ENCODE measurements around the gene NDUFA8. TPM values are rescaled to one million over a fixed set of nuclear protein-coding genes. Genes with fewer than 3 reads are reported as not detected.

NDUFA8 gene
- total RNA-seq, 1 donor from 2014 or later = 46.1 TPM

- peak; percentile 98 for TF ChIP-seq CTCF (IDR thresholded peaks at IDR 0.05; ENCODE audit: partially characterized antibody, unreplicated experiment)
- Mint-ChIP-seq H3K9me3 (ENCODE audit: unreplicated experiment) (peaks cover 2% of the 10 kb centered on the region), H3K36me3 (ENCODE audit: unreplicated experiment) (peaks cover 6% of the 10 kb centered on the region), H3K27ac (ENCODE audit: unreplicated experiment) (no peak overlapping the region), H3K4me3 (ENCODE audit: unreplicated experiment) (no peak overlapping the region), H3K27me3 (ENCODE audit: unreplicated experiment) (peaks cover 9% of the 10 kb centered on the region), H3K4me1 (ENCODE audit: low read depth, unreplicated experiment) (no peaks in the 10 kb centered on the region)
- peak; percentile 87 for DNase-seq
Measured at GRCh38 chr9:122099271-122099869, 60.2 kb downstream of the NDUFA8 start.

- no peak for DNase-seq
- no peaks in the 10 kb centered on the region for H3K9me3 Mint-ChIP-seq (ENCODE audit: unreplicated experiment)
- TF ChIP-seq CTCF (IDR thresholded peaks at IDR 0.05; ENCODE audit: partially characterized antibody, unreplicated experiment) = no peak
- H3K36me3 Mint-ChIP-seq (ENCODE audit: unreplicated experiment) = no peaks in the 10 kb centered on the region
- H3K27ac Mint-ChIP-seq (ENCODE audit: unreplicated experiment) = no peak overlapping the region
- H3K4me1 Mint-ChIP-seq (ENCODE audit: low read depth, unreplicated experiment) = no peaks in the 10 kb centered on the region
- H3K4me3 Mint-ChIP-seq (ENCODE audit: unreplicated experiment) = no peak overlapping the region
- H3K27me3 Mint-ChIP-seq (ENCODE audit: unreplicated experiment) = peaks cover 5% of the 10 kb centered on the region
Measured at GRCh38 chr9:122097679-122098315, 61.8 kb downstream of the NDUFA8 start.

GRCh38 chr9:122096620-122097415, 62.8 kb downstream of the NDUFA8 start:
- no peaks in the 10 kb centered on the region for H3K36me3 Mint-ChIP-seq (ENCODE audit: unreplicated experiment)
- H3K27ac Mint-ChIP-seq (ENCODE audit: unreplicated experiment) = no peak overlapping the region
- DNase-seq = no peak
- no peak for TF ChIP-seq CTCF (IDR thresholded peaks at IDR 0.05; ENCODE audit: partially characterized antibody, unreplicated experiment)
- H3K4me3 Mint-ChIP-seq (ENCODE audit: unreplicated experiment) = no peak overlapping the region
- H3K27me3 Mint-ChIP-seq (ENCODE audit: unreplicated experiment) = peaks cover 7% of the 10 kb centered on the region
- H3K9me3 Mint-ChIP-seq (ENCODE audit: unreplicated experiment) = peaks cover 5% of the 10 kb centered on the region
- H3K4me1 Mint-ChIP-seq (ENCODE audit: low read depth, unreplicated experiment) = peaks cover 4% of the 10 kb centered on the region

DNA sequence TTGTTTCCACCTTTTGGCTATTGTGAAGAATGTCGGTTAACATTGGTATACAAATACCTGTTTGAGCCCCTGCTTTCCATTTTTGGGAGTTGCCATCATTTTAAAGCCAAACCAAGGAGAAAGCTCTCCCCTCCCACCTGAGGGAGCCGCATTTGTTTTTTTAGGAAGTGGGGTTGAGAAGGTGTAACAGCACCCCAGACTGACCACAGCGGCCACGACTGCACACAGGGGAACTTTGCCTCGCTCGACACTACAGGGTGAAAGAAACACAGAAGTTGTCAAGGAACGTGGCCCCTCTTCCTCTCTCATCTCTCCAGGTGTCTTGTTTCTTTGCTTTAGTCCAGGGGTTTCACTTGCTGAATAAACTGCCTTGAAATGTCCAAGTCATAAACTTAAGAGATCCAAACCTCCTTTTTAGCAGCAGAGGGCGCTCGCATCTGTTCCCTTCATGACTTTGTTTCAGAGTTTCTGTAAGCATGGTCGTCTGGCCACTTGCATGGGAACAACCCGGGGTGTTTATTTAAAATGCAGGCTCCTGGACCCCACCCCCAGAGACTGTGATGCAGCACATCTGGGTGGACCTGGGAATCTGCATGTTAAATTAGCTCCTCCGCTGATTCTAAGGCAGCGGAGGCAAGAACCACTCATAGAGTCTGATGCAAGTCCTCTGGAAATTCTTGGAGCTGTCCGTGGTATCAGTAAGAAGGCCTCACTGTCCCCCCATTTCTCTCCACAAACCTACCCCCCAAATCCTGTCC, 64.4 kb downstream of the NDUFA8 start:
- Mint-ChIP-seq H3K4me1 (ENCODE audit: low read depth, unreplicated experiment) (peaks cover 14% of the 10 kb centered on the region), H3K9me3 (ENCODE audit: unreplicated experiment) (peaks cover 9% of the 10 kb centered on the region)

More for the DNA sequence above, 64.4 kb downstream of the NDUFA8 start:
- DNase-seq = peak; percentile 60
- H3K4me3 Mint-ChIP-seq (ENCODE audit: unreplicated experiment) = no peak overlapping the region
- TF ChIP-seq CTCF (IDR thresholded peaks at IDR 0.05; ENCODE audit: partially characterized antibody, unreplicated experiment) = peak; percentile 60
- H3K27ac Mint-ChIP-seq (ENCODE audit: unreplicated experiment) = no peak overlapping the region
- peaks cover 7% of the 10 kb centered on the region for H3K27me3 Mint-ChIP-seq (ENCODE audit: unreplicated experiment)
- no peaks in the 10 kb centered on the region for H3K36me3 Mint-ChIP-seq (ENCODE audit: unreplicated experiment)

Small RNAs within 50 kb of the gene (microRNA-seq; reads per million reads assigned to microRNA genes)
- not detected for gene MIR4478 (ENCODE audit: unreplicated experiment)

Other genes starting within 250 kb of the NDUFA8 start
- 23.9 TPM for gene TTLL11, start 66.5 kb downstream of the NDUFA8 start, total RNA-seq (ENCODE audit: unreplicated experiment)
- not detected for gene MORN5, start 129 bp upstream of the NDUFA8 start, total RNA-seq (ENCODE audit: unreplicated experiment)
- 2.8 TPM for gene LHX6, start 69.2 kb upstream of the NDUFA8 start, total RNA-seq (ENCODE audit: unreplicated experiment)
- 27.3 TPM for gene RBM18, start 105.1 kb upstream of the NDUFA8 start, total RNA-seq (ENCODE audit: unreplicated experiment)
- gene MRRF, start 105.1 kb upstream of the NDUFA8 start, total RNA-seq (ENCODE audit: unreplicated experiment) = 16.9 TPM
- 0.39 TPM for gene PTGS1, start 211.2 kb upstream of the NDUFA8 start, total RNA-seq (ENCODE audit: unreplicated experiment)

All from glutamatergic neuron (in vitro differentiated cells).